ENCODE measurements around the gene ANKRD11.

Gene ANKRD11

GRCh38 chr16:89324056-89325010 is 166.0 kb downstream of the ANKRD11 start:
- DNase-seq (ENCODE audit: low read depth in 2 of 2) = peak; percentile 57 to 96
- TF ChIP-seq CTCF (IDR thresholded peaks at IDR 0.05; ENCODE audit: low read depth, low read length) = no peak
- no peak overlapping the region for H3K4me3 ChIP-seq (replicated peaks in 1 of 2; ENCODE audit: low read depth in 2 of 2, low read length in 2 of 2)

GRCh38 chr16:89323120-89323960 is 167.0 kb downstream of the ANKRD11 start:
- no peak for TF ChIP-seq CTCF (IDR thresholded peaks at IDR 0.05; ENCODE audit: low read depth, low read length)
- no peak for DNase-seq (ENCODE audit: low read depth in 2 of 2)
- H3K4me3 ChIP-seq (replicated peaks in 1 of 2; ENCODE audit: low read depth in 2 of 2, low read length in 2 of 2) = no peak overlapping the region

- no peak for TF ChIP-seq CTCF (IDR thresholded peaks at IDR 0.05; ENCODE audit: low read depth, low read length)
- peak; percentile 67 to 89 for DNase-seq (ENCODE audit: low read depth in 2 of 2)
- no peak overlapping the region for H3K4me3 ChIP-seq (replicated peaks in 1 of 2; ENCODE audit: low read depth in 2 of 2, low read length in 2 of 2)
Observed at GRCh38 chr16:89322321-89323119, 167.8 kb downstream of the ANKRD11 start.

GRCh38 chr16:89320782-89321501 is 169.4 kb downstream of the ANKRD11 start:
- peak in 1 of 2 donors; percentile 52 for DNase-seq (ENCODE audit: low read depth in 2 of 2)
- no peak for TF ChIP-seq CTCF (IDR thresholded peaks at IDR 0.05; ENCODE audit: low read depth, low read length)
- H3K4me3 ChIP-seq (replicated peaks in 1 of 2; ENCODE audit: low read depth in 2 of 2, low read length in 2 of 2) = no peak overlapping the region

GRCh38 chr16:89319886-89320781 is 170.2 kb downstream of the ANKRD11 start:
- DNase-seq (ENCODE audit: low read depth in 2 of 2) = peak; percentile 73 to 91
- no peak for TF ChIP-seq CTCF (IDR thresholded peaks at IDR 0.05; ENCODE audit: low read depth, low read length)
- peak overlapping the region in 1 of 2 donors; percentile 29 for H3K4me3 ChIP-seq (replicated peaks in 1 of 2; ENCODE audit: low read depth in 2 of 2, low read length in 2 of 2)

All from cardiac fibroblast (primary cell).